Brain microvascular endothelial cell (primary cell): ENCODE data around the gene DPH5.

ENCODE experiments used
- DNase-seq: peaks from one replicate; pipeline ENCODE4 v3.0.0-alpha.2; 2020
- H3K27ac ChIP-seq: fragments of 250-450 bp; sonication (Bioruptor Pico); 2 replicates; pipeline ENCODE4 v1.5.1; 2020; ENCODE audit warnings: mild to moderate bottlenecking, moderate library complexity
- H3K27me3 ChIP-seq: fragments of 250-450 bp; sonication (Bioruptor Pico); replicated peaks from 2 replicates; pipeline ENCODE4 v1.5.1; 2020; ENCODE audit warnings: mild to moderate bottlenecking
- H3K36me3 ChIP-seq: fragments of 250-450 bp; sonication (Bioruptor Pico); replicated peaks from 2 replicates; pipeline ENCODE4 v1.5.1; 2020; ENCODE audit warnings: mild to moderate bottlenecking
- H3K4me3 ChIP-seq: 2 replicates; pipeline ENCODE4 v1.5.1; 2011; ENCODE audit warnings: low read depth, mild to moderate bottlenecking, control low read depth, low read length, moderate library complexity
- in situ Hi-C: cut with HindIII; loops from 2 replicates; pipeline ENCODE4 v1.10.0; 2017; ENCODE audit warnings: low sequenced_read_pairs, low pct_ligation_motif_present
- TF ChIP-seq, protein P1 (sequence below): IDR thresholded peaks from 2 replicates; pipeline ENCODE4 v1.5.1; 2011; ENCODE audit warnings: low read depth, mild to moderate bottlenecking, moderate library complexity, low read length, control low read depth, inconsistent platforms; ENCODE audit errors: missing control alignments

The DPH5 gene

DNA sequence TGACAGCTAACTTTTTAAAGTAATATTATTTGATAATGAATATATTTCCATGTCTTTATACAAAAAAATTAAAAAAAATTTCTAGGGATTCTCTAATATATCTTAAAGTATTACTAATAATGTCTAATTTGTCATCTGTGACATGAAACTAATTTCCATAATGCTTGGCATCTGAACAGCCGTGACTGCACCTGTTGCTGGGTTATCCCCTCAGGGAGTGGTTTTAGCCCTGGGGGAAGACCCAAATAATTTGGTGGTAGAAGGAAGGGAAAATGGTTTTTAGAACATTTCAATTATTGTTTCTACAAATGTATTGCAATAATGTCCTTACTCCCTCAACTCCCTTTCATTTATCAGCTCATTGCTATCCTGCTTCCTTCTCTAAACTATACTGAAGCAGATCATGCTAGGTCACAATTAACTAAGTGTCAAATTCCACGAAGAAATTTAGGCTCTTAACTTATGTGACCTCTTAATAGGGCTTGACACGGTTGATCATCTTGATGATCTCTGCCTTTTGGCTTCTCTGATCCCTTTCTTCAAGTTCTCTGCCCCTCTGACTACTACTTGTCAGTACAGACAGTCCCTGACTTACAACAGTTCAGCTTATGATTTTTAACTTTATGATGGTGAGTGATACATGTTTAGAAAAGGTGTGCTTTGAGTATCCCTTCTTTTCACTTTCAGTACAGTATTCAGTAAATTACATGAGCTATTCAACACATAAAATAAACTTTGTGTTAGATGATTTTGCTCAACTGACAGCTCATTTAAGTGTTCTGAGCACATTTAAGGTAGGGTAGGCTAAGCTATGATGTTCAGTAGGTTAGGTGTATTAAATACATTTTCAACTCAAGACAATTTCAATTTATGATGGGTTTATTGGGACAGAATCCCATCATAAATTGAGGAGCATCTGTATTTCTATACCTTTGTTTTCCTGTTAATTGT is 26.4 kb upstream of the DPH5 start:
- Histone ChIP-seq H3K27me3 (no peaks in the 10 kb centered on the region), H3K36me3 (no peaks in the 10 kb centered on the region), H3K27ac (no peak overlapping the region), H3K4me3 (no peak overlapping the region)
- TF ChIP-seq, protein P1, sequence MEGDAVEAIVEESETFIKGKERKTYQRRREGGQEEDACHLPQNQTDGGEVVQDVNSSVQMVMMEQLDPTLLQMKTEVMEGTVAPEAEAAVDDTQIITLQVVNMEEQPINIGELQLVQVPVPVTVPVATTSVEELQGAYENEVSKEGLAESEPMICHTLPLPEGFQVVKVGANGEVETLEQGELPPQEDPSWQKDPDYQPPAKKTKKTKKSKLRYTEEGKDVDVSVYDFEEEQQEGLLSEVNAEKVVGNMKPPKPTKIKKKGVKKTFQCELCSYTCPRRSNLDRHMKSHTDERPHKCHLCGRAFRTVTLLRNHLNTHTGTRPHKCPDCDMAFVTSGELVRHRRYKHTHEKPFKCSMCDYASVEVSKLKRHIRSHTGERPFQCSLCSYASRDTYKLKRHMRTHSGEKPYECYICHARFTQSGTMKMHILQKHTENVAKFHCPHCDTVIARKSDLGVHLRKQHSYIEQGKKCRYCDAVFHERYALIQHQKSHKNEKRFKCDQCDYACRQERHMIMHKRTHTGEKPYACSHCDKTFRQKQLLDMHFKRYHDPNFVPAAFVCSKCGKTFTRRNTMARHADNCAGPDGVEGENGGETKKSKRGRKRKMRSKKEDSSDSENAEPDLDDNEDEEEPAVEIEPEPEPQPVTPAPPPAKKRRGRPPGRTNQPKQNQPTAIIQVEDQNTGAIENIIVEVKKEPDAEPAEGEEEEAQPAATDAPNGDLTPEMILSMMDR = no peak
- in situ Hi-C loops = no loop called here
- DNase-seq = no peak

GRCh38 chr1:101050869-101051268 is 25.3 kb upstream of the DPH5 start:
- no peak for DNase-seq
- Histone ChIP-seq H3K27me3 (no peaks in the 10 kb centered on the region), H3K4me3 (no peak overlapping the region), H3K27ac (no peak overlapping the region), H3K36me3 (no peaks in the 10 kb centered on the region)
- TF ChIP-seq, protein P1 = no peak
- in situ Hi-C loops = no loop called here

DNA sequence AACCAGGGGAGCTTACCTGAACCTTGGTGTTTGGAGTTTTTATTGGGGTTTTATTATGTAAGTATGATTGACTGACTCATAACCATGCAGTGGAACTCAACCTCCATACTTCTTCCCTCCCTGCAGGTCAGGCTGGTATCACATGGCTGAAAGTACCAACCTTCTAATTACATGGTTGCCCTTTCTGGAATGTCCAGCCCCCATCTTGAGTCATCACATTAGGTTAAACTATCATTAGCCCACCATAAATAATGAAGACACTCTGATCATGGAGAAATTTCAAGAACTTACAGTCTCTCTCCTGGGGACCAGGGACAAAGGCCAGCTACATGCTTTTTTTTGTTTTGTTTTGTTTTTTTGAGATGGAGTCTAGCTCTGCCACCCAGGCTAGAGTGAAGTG is 19.2 kb upstream of the DPH5 start:
- Histone ChIP-seq H3K36me3 (no peaks in the 10 kb centered on the region), H3K27me3 (no peaks in the 10 kb centered on the region), H3K4me3 (no peak overlapping the region), H3K27ac (no peak overlapping the region)
- in situ Hi-C loops = no loop called here
- TF ChIP-seq, protein P1 = no peak
- no peak for DNase-seq

DNA sequence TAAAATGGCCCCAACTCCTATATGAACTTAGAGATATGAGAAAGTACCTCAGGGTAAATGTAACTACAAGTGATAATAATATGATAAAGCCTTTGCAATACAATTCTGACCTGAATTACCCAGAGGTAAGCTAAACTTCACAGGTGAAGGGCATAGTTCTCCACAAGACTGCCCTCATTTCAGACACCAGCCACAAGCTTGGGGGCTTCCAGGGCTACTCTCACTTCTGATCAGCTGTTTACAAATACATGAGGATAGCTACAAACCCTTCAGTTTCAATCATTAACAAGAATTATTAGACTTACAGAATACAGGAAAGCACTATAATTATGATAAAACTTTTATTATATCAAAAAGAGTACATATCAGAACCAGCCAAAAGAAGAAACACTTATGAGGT is 18.7 kb upstream of the DPH5 start:
- Histone ChIP-seq H3K4me3 (no peak overlapping the region), H3K27me3 (no peaks in the 10 kb centered on the region), H3K27ac (no peak overlapping the region), H3K36me3 (no peaks in the 10 kb centered on the region)
- in situ Hi-C loops = no loop called here
- DNase-seq = no peak
- TF ChIP-seq, protein P1 = no peak

GRCh38 chr1:101043776-101044175 is 18.2 kb upstream of the DPH5 start:
- in situ Hi-C loops = no loop called here
- H3K36me3 ChIP-seq = no peaks in the 10 kb centered on the region
- peak; percentile 29 for DNase-seq
- TF ChIP-seq, protein P1 = peak; percentile 30
- H3K27ac ChIP-seq = no peak overlapping the region
- H3K27me3 ChIP-seq = no peaks in the 10 kb centered on the region
- H3K4me3 ChIP-seq = no peak overlapping the region
